ENCODE results near the gene CHPF2.

CHPF2 gene, protein sequence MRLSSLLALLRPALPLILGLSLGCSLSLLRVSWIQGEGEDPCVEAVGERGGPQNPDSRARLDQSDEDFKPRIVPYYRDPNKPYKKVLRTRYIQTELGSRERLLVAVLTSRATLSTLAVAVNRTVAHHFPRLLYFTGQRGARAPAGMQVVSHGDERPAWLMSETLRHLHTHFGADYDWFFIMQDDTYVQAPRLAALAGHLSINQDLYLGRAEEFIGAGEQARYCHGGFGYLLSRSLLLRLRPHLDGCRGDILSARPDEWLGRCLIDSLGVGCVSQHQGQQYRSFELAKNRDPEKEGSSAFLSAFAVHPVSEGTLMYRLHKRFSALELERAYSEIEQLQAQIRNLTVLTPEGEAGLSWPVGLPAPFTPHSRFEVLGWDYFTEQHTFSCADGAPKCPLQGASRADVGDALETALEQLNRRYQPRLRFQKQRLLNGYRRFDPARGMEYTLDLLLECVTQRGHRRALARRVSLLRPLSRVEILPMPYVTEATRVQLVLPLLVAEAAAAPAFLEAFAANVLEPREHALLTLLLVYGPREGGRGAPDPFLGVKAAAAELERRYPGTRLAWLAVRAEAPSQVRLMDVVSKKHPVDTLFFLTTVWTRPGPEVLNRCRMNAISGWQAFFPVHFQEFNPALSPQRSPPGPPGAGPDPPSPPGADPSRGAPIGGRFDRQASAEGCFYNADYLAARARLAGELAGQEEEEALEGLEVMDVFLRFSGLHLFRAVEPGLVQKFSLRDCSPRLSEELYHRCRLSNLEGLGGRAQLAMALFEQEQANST

DNA sequence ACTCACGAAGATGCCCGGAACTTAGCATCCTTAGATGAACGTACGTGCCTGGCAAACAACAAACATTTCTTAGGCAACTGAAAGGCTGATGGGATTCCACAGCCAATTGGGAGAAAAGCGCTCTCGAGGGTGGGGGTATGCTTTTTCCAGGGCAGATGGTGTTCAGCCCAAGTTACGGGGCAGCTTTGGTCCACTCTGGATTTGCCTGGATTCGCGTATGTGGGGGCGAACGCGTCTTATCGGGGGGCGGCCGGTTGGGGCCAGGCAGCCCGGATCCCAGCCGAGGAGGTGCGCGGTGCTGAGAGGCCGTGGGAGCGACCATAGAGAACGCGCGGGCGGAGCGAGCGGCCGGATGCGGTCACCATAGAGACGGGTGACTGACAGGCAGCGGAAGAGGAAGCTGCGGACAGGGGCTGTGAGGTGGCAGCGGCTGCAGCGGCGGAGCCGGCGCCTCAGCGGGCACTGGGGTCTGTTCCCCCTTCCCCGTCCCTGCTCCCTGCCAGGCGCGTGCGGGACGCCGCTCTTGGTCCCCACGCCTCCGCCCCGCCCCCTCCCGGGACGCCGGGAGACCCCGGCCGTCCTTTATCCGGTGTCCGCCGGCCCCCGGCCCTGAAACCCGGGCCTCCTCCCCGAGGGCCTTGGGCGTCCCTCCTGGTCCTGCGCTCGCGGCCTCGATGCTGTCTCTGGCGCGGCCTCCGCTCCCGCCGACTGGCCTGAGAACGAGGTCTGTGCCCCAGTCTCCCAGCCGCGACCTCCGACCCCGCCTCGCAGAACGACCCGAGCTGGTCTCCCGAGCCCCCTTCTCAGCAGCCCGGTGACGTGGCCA lies at the start of gene CHPF2:
Gene CHPF2, plus strand, starts transcription at position 393 of the 826 bp plus-strand sequence. CDS start 1,529 bp downstream, outside the sequence.
- Histone ChIP-seq H3K9me3 (no peaks in the 10 kb centered on the region), H3K27ac (peak within 1 kb of the TSS; percentile 94), H3K4me1 (ENCODE audit: control insufficient read depth in 1 of 2, insufficient read depth in 1 of 2, low read depth in 1 of 2, low read length in 1 of 2) (peaks cover 28 to 31% of the 10 kb centered on the region in 2 experiments), H3K27me3 (peaks cover 6% of the 10 kb centered on the region), H3K4me3 (ENCODE audit: low read depth in 1 of 2, low read length in 1 of 2) (peak within 1 kb of the TSS; percentile 95), H3K36me3 (peaks cover 28% of the 10 kb centered on the region)
- TF ChIP-seq, protein P1, sequence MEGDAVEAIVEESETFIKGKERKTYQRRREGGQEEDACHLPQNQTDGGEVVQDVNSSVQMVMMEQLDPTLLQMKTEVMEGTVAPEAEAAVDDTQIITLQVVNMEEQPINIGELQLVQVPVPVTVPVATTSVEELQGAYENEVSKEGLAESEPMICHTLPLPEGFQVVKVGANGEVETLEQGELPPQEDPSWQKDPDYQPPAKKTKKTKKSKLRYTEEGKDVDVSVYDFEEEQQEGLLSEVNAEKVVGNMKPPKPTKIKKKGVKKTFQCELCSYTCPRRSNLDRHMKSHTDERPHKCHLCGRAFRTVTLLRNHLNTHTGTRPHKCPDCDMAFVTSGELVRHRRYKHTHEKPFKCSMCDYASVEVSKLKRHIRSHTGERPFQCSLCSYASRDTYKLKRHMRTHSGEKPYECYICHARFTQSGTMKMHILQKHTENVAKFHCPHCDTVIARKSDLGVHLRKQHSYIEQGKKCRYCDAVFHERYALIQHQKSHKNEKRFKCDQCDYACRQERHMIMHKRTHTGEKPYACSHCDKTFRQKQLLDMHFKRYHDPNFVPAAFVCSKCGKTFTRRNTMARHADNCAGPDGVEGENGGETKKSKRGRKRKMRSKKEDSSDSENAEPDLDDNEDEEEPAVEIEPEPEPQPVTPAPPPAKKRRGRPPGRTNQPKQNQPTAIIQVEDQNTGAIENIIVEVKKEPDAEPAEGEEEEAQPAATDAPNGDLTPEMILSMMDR (IDR thresholded peaks at IDR 0.05) = peak; percentile 44

DNA sequence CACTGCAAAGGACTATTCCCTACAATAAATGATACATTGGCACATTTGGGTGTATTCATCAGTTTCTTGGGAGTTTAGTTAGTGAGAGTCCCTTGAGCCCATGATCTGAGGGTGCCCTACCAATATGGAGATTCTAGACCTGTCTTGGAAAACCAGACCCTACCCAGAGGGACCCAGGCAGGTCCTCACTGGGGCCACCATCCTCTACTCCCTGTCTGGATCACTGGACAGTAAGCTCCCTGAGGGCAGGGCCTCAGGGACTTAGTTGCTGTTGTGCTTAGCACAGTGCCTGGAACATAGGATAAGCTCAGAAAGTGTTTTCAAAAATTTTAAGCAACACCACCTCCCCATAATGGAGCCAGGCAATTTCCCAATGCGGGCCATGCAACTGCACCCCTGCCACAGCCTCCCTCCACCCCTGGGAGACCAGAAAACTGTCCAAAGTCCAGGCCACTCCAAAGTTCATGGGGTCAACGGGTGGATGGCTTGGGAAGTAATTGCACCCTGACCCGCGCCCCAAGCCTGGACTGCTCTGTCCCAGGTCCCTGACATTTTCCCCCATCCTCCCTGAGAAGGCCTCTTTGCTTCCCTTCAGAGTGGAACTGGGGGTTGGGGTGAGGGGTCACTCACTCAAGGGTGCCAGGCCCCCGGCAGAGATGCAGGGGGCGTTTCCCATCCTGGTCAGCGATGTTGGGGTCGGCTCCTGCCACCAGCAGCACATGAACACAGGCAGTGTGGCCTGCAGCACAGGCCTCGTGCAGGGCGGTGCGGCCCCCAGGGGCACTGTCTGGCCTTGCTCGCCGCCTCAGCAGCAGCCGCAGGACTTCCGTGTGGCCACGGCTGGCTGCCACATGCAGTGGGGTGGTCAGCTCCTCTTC lies 46.3 kb upstream of the CHPF2 start:
- no peaks in the 10 kb centered on the region for H3K4me1 ChIP-seq (ENCODE audit: control insufficient read depth in 1 of 2, insufficient read depth in 1 of 2, low read depth in 1 of 2, low read length in 1 of 2)
- H3K9me3 ChIP-seq = no peaks in the 10 kb centered on the region
- H3K27ac ChIP-seq = no peak overlapping the region
- TF ChIP-seq, protein P1 (IDR thresholded peaks at IDR 0.05) = no peak
- no peaks in the 10 kb centered on the region for H3K36me3 ChIP-seq
- H3K4me3 ChIP-seq (ENCODE audit: low read depth in 1 of 2, low read length in 1 of 2) = no peak overlapping the region
- H3K27me3 ChIP-seq = peaks cover 12% of the 10 kb centered on the region

DNA sequence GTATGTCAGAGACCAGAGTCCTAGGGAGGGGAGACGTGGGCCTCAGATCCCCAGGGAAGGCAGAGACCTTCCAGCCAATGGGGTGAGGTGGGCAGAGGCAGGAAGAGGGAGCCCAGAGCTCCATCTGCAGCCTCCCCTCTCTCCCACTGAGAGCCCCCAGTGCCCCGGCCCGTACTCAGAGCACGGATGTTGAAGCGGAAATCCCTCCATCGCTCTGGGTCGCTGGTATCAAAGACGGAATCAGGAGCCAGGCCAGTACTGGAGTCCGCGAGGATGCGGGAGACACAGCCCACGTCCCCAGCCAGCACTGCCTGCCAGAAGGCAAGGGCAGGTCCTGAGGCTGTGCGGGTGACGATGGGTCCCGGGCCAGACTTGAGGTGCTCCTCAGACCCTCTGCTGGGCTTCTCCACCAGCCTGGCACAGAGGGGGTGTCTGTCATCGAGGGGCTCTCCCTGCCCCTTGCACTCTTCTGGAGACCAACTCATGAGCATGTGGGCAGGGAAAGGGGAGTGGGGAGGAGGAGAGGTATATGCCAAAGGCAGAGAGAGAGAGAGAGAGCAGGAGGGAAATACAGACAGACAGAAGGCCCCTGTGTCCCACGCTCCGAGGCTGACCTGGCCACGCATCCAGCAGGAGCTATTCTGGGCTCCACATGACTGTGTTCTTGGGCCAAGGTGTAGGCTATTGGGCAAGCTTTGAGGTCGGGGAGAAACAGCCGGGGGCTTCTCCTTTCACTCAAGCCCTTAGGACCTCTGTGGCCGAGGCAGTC lies 45.5 kb upstream of the CHPF2 start, which contains the start of gene ASB10:
Gene ASB10, minus strand, starts transcription at position 611 of the 769 bp plus-strand sequence. Its CDS starts 120 bp downstream, at position 491.
- Histone ChIP-seq H3K4me3 (ENCODE audit: low read depth in 1 of 2, low read length in 1 of 2) (no peak within 1 kb of the TSS), H3K4me1 (ENCODE audit: control insufficient read depth in 1 of 2, insufficient read depth in 1 of 2, low read depth in 1 of 2, low read length in 1 of 2) (no peaks in the 10 kb centered on the region), H3K27ac (no peak within 1 kb of the TSS), H3K27me3 (peaks cover 12% of the 10 kb centered on the region), H3K9me3 (no peaks in the 10 kb centered on the region), H3K36me3 (no peaks in the 10 kb centered on the region)
- TF ChIP-seq, protein P1 (IDR thresholded peaks at IDR 0.05) = no peak

DNA sequence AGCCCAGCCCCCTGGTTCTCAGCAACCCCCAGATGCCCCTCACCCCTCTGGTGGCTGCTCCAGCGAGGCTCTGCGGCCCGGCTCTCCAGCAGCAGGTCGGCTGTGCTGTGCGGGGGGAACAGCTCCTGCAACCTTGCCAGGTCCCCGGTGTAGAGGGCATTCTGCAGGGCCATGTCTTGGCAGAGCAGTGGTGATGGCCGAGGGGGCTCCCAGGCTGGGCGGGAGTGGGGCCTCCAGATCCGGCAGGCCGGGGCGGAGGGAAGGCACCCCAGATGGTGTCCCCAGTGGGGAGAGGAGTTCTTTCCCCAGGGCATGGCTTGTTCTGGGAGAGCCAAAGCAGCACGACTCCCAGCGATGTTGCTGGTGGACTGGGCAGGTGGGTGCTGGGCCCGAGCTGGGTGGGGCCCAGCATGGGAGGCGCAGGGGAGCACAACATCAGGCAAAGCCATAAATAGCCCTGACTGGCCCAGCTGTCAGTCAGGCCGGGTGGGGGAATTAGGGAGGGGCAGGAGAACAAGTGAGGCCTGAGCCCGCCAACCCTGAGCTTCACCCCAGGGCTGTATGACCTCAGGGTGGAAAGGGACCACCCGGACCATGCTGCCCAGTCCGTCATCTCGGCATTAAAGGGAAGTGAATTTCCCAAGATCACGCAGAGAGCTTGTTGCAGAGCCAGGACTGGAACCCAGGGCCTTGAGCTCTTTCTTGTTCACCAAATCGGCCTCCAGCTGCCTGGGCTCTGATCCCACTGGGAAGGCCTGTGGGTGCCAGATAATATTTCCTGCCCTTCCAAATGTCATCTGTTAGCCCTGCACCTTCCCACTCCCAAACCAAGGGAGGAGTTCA lies 44.7 kb upstream of the CHPF2 start:
- Histone ChIP-seq H3K9me3 (no peaks in the 10 kb centered on the region), H3K27me3 (peaks cover 12% of the 10 kb centered on the region)
- TF ChIP-seq, protein P1 (IDR thresholded peaks at IDR 0.05) = no peak

More for the DNA sequence above, 44.7 kb upstream of the CHPF2 start:
- Histone ChIP-seq H3K27ac (no peak overlapping the region), H3K4me1 (ENCODE audit: control insufficient read depth in 1 of 2, insufficient read depth in 1 of 2, low read depth in 1 of 2, low read length in 1 of 2) (no peaks in the 10 kb centered on the region), H3K36me3 (no peaks in the 10 kb centered on the region), H3K4me3 (ENCODE audit: low read depth in 1 of 2, low read length in 1 of 2) (no peak overlapping the region)
